GM21786 (cell line): ENCODE measurements around the gene CAMK2A.

Experiments
- ATAC-seq: cut with Tn5 transposase; IDR thresholded peaks from one replicate; pipeline ENCODE4 v1.9.1; 2021; ENCODE audit not compliant: unreplicated experiment

Gene CAMK2A

GRCh38 chr5:150174285-150174684, 115.3 kb downstream of the CAMK2A start:
- no peak for ATAC-seq

- no peak for ATAC-seq
Observed at GRCh38 chr5:150173161-150173560, 116.4 kb downstream of the CAMK2A start.

GRCh38 chr5:150172556-150172955, 117.0 kb downstream of the CAMK2A start:
- no peak for ATAC-seq

- no peak for ATAC-seq
Observed at GRCh38 chr5:150172145-150172544, 117.4 kb downstream of the CAMK2A start.
